NB4 (cell line): ENCODE measurements around the gene CPXM2.

Source experiments
- MYC ChIP-seq: IDR thresholded peaks from 2 replicates; pipeline ENCODE4 v1.6.1; 2011; ENCODE audit warnings: low read depth, low read length
- POLR2A ChIP-seq: IDR thresholded peaks from 2 replicates; pipeline ENCODE4 v1.6.1; 2011; ENCODE audit warnings: mild to moderate bottlenecking; ENCODE audit not compliant: insufficient read length; ENCODE audit errors: extremely low read depth
- TF ChIP-seq, protein P1 (sequence below): IDR thresholded peaks from one replicate; pipeline ENCODE4 v1.5.1; 2012; ENCODE audit warnings: low read depth, low read length

GRCh38 chr10:123755061-123755460 is 136.5 kb downstream of the CPXM2 start:
- TF ChIP-seq, protein P1, sequence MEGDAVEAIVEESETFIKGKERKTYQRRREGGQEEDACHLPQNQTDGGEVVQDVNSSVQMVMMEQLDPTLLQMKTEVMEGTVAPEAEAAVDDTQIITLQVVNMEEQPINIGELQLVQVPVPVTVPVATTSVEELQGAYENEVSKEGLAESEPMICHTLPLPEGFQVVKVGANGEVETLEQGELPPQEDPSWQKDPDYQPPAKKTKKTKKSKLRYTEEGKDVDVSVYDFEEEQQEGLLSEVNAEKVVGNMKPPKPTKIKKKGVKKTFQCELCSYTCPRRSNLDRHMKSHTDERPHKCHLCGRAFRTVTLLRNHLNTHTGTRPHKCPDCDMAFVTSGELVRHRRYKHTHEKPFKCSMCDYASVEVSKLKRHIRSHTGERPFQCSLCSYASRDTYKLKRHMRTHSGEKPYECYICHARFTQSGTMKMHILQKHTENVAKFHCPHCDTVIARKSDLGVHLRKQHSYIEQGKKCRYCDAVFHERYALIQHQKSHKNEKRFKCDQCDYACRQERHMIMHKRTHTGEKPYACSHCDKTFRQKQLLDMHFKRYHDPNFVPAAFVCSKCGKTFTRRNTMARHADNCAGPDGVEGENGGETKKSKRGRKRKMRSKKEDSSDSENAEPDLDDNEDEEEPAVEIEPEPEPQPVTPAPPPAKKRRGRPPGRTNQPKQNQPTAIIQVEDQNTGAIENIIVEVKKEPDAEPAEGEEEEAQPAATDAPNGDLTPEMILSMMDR = no peak
- TF ChIP-seq POLR2A (no peak), MYC (no peak)
